ENCODE results near the gene ANKRD42.
"Not testable (repeated sequence)": the region's sequence is repeated elsewhere in the genome, so short reads cannot be mapped to it uniquely, and the experiment has no call there.

Gene ANKRD42

DNA sequence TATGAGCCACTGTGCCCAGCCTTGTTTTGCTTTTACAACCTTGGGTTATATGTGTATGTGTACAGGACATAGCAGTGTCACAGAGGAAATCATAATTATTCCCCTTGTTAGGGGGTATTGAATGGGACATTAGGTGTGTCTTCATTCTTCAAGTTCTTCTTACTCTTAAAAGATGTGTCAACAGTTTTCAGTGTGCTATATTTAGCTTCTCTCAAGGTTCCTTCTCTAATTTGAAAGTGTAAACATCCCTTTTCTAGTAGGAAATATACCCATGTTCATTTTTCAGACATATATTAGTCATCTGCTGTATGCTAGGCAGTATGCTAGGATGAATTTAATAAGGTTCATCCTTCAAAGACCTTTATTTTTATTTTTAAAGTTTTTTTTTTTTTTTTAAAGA lies 19.5 kb upstream of the ANKRD42 start:
- no peak for DNase-seq

DNA sequence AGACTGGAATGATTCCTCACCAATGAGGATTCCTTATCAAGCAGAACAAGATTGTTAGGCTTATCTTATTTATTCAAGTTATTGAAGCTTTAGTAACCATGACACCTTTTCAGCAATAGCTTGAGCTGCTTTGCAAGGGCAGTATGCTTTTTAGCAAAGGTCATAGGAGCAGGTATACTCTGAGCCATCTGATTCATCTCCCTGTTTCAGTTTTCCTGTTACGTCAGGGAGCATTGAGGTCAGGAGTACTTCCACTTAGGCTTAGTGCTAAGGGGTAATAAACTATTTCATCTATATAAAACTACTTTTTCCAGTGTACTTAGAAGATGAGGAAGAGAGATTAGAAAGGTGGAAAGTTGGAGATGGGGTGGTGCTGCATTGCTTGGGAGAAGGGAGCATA lies 17.7 kb upstream of the ANKRD42 start:
- no peak for DNase-seq

DNA sequence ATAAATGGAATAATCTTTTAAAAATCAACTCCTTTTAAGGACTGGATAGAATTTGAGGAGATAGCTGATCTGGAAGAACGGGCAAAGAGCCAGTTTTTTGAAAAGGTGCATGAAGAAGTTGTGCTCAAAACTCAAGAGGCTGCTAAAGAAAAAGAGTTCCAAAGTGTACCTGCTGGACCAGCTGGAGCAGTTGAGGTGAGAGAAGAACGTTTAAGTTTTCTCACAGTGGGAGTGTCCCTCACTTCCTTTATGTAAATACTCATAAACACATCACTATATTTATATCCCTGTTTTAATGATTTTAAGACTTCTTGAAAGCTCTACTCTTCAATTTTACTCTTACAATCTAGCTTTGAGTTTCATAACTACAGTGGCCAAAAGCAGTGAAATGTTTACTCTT lies 11.7 kb upstream of the ANKRD42 start:
- DNase-seq, result no peak

DNA sequence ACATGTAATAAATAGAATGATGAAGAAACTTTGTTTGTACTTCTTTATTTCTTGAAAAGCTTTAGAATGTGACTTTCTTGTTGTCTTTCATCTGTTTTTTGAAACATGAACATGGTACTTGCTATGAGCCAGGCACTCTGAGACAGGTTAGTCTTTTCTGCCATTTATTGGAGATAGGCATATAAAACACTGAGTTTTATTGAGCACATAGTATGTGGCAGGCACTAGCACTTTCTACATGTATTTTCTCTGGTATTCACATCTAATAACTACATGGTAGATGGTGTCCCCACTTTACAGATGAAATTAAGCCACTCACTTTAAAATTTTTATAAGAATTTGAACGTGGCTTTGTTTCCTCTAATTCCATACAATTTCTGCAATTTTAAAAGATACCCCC lies 7.7 kb upstream of the ANKRD42 start:
- no peak for DNase-seq

DNA sequence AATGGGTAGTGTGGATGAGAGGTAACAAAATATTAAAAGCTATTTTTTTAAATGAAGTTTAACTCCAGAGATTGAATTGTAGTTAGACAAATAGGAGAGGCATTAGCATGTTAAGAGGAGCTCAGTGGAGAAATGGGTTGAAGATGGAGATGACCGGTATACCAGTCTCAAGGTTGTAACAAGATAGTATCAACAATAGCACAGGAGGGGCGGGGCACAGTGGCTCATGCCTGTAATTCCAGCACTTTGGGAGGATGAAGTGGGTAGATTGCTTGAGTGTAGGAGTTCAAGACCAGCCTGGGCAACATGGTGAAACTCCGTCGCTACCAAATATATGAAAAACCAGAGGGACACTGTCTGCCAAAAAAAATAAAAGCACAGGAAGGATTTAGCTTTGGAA lies 6.0 kb upstream of the ANKRD42 start:
- no peak for DNase-seq

DNA sequence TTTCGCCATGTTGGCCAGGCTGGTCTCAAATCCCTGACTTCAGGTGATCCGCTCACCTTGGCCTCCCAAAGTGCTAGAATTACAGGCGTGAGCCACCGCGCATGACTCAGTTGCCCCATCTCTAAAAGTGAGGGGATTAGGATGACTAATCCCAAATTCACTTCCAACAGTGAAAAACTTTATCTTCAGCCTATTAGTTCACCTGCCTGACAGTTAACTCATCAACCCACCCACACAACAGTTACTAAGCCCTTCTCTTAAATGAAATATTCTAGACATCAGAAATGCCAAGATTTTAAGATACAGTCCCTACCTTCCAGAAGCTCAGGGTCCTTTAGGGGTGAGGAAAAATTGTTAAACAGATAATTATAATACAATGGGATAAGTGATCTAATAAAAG lies 2.0 kb upstream of the ANKRD42 start:
- DNase-seq, result no peak

DNA sequence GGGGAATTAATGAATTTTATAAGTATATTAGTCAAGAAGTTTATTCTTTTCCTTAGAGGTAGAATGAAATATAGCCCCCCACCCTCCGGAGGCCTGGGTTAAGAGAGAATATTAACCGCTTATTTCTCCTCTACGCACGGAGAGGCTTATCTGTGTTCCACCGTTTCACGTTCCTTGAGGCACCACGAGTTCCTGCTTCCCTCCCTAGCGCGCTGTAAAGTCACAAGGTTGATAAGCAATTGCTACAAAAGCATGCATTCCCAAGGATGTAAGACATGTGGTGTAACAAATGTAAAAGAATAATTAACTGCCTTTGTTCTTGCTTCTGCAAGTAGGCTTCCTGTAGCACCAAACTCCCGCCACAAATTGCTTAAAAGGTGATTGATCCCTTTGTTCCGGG lies 1.5 kb upstream of the ANKRD42 start:
- no peak for DNase-seq

DNA sequence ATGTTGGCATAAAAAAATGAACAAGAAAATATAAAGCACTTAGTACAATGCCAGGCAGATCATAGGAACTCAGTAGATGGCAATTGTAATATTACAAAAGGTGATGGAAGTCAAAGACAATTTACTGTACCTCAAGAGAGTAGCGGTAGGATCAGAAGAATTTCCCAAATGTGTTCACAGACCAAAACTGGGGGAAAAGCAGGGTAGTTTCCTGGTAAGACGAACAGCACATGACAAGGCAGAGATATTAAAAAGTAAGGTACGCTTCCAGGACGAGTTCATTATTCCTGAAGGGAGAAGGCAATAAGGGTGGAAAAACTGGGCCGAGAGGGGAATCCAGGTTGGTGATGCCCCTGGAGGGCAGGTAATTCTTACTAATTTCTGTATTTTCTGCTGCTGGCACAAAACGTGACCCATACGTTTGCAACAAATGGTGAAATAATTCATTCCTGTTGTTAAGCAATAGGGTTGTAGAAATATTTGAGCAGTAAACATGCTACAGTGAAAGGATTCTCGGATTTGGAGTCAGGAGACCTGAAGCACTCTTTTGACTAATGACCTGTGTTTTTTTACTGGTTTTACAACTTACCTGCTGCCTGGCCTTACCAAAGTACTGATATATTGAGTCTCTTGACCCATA lies 786 bp upstream of the ANKRD42 start:
- no peak for DNase-seq

DNA sequence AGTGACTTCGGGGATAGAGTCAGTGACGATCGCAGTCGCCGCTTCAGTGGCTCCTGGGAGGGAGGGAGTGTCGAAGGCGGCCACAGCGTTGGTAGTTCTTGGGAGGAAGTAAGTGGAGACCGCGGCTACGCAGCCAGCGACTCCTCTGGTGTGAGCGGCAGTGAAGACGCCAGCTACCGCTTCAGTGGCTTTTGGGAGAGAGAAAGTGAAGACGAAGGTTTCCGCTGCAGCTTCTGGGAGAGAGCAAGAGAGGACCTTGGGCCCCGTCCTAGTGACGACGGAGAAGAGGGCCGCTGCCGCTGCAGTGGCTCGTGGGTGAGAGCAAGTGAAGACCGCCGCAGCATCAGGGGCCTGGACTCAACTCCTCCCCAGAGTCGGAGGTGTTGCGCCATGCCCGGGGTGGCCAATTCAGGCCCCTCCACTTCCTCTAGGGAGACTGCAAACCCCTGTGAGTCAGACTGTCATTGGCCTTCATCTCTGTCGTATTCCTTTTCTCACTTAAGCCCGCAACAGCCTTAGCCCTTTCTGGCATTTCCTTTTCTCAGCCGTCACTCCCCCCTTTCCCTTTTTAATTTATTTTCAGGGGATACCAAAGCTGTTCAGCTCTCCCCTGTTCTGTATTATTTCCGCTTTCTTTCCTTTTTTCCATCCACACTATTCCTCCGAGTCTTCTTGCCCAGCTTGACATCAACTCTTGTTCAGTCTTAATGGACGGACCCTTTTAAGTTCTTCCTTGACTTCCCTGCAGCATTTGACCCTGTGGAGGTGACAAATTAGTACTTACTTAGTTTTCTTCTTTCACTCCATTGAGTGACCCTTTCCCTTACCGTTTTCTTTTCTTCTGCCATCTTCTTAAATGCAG lies 1.0 kb downstream of the ANKRD42 start:
- peak; percentile 88 for DNase-seq

DNA sequence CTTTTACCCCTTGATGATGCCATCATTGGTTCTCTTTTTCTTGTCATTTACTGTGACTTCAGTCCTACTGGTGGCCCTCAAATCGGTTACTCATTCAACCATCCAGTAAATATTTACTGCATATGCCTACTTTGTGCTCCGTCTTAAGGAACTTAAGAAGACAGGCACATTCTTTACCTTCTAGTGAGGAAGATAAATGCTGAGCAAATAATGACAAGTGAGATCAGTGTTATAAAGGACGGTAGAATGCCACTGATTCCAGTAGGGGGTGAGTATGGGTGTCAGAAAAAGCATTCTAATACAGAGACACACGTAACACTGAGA lies 1.6 kb downstream of the ANKRD42 start:
- peak; percentile 40 for DNase-seq

DNA sequence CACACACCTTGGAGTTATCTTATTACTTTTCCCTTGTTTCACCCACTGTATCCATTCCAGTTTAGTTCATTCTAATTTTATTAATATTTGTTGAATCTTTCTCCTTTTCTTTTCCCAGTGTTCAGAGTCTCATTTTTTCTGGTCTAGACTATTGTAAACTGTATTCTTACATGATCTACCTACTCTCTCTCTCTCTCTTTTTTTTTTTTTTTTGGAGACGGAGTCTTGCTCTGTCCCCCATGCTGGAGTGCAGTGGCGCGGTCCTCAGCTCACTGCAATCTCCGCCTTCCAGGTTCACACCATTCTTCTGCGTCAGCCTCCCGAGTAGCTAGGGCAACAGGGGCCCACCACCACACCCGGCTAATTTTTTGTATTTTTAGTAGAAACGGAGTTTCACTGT lies 2.1 kb downstream of the ANKRD42 start:
- no peak for DNase-seq

DNA sequence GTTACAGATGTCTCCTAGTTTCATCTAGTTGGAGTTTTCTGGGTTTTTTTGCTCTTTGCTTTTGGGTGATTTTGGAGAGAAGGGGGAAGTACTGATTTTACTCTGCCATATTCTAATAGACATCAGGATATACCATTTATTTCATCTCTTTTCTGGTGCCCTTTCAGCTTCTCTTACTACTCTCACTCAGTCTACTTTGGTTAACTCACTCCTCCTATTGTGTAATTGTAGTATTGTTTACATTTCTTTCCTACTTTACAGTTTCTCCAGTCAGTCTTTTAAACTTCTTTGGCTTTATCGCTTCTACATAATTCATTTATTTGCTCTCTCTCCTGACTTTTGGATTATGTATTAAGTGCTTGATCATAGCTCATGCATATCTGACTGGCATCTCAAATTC lies 6.5 kb downstream of the ANKRD42 start:
- no peak for DNase-seq

DNA sequence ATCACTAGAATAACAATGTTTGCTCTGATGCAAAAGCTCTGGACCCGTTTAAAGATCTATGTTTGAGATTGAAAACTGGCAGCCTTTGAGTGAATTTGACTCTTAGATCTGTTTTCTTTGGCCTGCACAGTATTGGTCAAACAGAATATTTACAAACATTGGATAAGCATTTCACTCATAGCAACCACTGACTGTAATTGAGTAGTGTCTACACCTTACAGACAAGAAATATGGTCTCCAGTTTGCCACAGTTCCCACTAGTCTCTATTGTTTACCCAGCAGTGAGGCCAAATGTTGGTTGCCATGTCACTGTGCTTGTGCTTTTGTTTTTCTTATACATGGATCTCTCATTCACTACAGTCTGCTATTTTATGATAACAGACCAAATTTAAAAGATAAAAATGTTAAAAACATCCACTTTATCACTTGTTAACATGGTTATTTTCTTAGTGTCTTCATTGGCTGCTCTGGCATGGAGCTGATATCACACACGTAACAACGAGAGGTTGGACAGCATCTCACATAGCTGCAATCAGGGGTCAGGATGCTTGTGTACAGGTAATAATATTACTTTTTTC lies 12.2 kb downstream of the ANKRD42 start:
- DNase-seq, result no peak

DNA sequence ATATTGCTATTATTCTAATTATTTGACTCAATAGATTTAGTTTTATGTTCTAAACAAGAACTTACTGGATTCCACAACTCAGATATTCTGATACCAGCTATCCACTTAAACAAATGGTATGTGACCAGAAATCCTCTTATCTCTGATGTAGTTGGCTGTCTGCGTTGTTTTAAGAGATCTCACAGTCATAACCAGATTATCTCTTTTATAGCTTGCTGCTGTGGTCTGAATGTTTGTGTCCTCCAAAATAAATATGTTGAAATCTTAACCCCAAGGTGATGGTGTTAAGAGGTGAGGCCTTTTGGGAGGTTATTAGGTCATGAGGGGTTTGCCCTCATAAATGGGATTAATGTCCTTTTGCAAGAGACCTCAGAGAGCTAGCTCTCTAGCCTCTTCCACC lies 12.7 kb downstream of the ANKRD42 start:
- DNase-seq, result no peak

DNA sequence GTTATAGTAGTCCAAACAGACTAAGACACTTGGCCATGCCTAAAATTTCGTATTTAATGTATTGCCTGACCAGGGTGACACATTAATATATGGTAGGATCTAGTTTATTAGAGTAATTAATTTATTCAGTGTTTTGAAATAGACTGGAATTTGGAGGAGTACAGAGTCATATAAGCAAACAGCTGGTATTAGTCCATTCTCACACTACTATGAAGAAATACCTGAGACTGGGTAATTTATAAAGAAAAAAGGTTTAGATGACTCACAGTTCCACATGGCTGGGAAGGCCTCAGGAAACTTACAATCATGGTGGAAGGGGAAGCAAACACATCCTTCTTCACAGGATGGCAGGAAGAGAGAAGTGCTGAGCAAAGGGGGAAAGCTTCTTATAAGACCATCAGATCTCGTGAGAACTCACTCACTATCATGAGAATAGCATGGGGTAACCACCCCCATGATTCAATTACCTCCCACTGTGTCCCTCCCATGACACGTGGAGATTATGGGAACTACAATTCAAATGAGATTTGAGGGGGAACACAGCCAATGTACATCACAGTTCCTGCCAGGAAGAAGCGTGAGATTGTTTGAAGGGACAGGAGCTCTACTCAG lies 13.4 kb downstream of the ANKRD42 start:
- not testable (repeated sequence) for DNase-seq

DNA sequence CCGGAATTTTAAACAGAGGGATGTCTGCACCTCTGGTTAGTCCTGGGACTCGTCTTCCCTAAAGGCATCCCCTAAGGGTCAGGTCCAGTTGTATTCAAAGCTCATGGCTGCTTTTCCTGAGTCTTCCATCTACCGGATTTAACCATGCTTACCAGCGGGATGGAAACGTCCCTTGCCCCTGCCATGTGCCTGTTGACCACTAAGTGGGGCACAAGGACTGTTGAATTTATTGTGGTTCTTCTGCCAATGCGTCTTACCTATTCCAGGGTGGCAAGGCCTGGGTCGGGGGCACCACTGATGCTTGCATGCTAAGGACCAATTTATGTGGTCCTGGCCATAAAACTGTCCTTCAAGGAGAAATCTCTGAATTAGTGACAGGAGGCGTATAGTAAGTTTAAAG lies 25.6 kb downstream of the ANKRD42 start:
- DNase-seq, result no peak

DNA sequence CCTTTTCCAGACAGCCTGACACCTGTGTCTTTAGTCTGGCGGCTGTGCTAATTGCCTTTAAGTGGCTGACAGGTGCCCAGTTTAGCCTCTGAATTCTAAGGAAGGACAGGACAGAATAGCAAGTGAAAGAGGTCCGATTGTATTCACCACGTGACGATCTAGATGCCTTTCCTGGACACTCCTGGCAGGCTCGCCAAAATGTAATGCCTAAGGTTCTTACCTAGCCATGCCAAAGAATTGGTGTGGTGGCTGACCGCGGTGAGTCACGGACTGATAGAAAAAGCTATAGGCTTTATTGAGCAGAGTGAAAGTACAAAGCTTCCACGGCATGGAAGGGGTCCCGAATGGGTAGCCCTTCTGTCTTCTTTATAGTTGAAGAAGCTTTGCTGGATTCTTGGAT lies 26.7 kb downstream of the ANKRD42 start:
- DNase-seq, result no peak

DNA sequence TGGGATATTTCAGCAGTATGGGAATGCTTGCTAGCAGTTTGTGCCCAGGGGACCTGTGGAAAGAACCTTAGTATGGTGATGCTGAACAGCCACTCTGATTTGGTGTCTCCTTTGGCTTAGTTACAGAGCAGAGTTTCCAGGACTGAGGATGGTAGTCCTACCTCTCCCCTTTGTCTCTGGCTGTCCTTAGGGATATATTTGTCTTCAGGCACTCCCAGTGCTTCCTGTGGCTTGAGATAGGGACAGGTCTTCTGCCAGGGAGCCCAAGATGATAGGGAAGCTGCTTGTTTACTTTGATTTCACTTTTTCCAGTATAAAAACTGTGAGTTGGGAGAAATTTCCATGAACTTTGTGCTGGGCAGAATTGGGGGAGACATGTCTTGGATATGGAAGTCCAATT lies 28.2 kb downstream of the ANKRD42 start:
- DNase-seq, result no peak

DNA sequence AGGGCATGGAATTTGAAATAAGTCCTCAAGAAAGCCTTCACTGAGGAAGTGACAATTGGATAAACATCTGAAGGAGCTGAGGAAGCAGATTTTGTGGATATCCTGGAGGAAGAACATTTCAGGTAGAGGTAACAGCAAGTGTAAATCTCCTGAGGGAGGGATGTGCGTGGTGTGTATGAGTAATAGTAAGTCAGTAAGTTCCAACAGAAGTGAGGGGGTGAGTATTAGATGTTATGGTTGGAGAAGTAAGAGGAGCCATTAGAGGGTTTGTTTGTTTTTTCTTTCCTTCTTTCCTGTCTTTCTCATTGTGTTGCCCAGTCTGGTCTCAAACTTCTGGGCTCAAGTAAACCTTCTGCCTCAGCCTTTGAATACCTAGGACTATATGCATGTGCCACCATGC lies 29.0 kb downstream of the ANKRD42 start:
- no peak for DNase-seq

DNA sequence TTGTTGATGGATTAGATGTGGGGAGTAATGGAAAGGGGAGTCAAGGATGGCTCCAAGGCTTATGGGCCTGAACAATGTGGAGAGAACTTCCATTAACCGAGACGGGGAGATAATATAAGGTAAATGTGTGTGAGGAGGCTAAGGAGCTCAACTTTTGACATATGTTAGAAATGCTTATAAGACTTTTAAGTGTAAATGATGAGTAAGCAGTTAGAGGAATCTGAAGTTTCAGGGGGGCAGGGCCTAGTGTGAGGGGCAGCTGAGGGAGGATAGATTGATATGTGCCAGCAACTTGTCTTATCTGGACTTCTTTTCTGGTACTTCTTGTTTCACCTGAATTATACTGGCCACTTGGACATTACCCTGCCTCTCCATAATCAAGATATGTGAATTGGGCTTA lies 29.9 kb downstream of the ANKRD42 start:
- DNase-seq, result no peak

DNA sequence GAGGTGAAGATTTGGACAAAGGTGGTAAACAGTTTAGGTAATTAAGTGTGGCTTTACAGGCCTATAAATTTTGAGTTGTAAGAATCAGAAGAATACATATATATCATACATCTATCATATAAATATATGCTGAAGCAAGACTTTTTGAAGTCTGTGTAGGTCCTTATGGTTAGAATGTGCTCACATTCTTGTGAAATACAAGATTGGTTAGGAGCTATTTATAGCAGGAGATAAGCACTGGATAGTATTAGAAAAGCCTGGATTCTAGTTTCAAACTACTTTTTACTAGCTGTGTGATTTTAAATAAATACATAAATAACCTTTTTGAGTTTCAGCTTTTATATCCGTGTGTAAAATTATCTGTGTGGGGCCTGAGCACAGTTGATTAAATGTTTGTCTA lies 42.3 kb downstream of the ANKRD42 start:
- DNase-seq, result no peak

DNA sequence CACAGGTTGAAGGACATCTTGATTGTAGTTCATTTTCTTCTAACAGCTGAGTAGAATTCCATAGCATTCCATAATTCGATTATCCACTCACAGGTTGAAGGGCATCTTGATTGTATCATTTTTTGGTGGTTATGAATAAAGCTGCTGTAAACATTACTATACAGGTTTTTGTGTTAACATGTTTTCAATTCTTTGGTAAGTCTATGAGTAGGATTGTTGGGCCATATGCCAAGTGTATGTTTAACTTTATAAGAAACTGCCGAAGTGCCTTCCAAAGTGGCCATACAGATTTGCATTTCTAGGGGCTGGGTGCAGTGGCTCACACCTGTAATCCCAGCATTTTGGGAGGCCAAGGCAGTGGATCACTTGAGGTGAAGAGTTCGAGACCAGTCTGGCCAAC lies 44.6 kb downstream of the ANKRD42 start:
- DNase-seq, result no peak

DNA sequence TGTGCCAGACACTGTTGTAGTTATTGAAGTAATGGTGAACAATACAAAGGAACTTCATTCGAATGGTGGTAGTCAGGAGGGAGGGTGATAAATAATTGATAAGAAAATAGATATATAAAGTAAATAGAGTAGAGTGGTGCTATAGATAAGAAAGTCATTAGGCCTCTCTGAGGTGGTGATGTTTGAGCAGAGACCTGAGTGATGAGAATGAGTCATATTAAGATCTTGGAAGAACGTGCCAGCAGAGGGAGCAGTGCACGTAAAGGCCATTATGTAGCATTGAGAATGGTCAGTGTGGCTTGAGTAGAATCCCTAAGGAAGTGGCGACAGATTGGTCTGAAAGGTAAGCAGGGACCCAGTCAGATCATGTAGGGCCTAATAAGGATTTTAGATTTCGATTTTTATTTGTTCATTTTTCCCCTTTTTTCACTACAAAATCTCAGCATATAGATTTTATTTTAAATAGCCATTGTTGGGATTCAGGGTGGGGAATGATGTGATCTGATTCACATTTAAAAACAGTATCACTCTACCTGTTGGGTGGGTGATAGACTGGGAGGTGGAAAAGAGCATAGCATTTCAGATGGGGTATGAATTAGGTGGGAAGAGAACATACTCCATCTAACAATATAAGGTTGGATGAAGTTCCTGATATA lies 47.9 kb downstream of the ANKRD42 start:
- peak; percentile 25 for DNase-seq

DNA sequence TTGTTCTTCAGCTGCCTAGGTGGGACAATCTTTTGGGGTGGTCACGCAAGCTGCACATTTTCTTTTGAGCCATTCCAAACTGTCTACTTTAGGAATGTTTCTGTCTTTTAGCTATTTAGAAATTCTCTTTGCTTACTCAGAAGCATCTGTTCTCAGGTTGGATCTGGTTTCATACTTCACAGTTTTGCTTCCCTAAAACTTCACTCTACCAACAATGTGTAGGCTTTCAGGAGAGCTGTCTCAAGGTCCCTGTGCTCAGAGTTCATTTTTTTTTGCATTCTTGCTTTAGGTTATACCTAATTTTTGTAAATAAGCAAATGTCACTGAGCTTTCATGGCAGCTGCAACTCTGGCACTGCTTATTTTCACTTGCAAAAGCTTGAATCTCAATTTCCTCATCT lies 55.9 kb downstream of the ANKRD42 start:
- no peak for DNase-seq

All from KG1 (cell line).